ENCODE results near the gene PXK.

The PXK gene

DNA sequence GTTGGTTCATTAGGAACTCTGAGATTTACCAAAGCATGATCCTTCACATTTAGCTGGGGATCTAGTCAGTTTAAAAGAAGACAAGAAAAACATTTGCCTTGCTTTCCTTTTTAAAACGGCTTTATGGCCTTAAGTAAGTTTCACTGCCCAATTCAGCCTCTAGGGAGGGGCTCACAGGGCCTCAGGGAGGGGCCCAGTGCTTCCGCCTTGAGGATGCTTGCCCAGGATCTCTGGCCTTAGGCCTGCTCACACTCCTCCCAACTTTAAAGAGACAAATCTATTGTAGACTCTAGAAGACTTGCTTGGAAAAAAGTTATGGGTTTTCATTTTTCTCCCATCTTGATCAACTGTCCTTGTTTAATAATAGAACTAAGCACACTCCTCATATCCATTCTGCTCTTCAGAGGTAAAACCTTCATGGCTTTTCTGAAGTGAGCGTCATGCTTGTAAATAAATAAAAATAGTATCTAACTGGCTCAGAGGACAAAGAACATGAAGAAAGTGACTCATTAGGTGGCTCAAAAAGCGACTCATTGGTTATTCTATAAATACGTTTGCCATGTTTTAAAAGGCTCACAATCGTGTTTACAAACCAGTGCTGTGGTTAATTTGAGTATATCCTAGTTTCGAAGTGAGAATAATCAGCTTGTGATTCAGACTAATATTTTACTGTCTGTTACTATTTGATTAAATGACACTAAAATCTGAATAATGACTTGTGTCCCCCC, 87.3 kb downstream of the PXK start:
- TF ChIP-seq, protein P1, sequence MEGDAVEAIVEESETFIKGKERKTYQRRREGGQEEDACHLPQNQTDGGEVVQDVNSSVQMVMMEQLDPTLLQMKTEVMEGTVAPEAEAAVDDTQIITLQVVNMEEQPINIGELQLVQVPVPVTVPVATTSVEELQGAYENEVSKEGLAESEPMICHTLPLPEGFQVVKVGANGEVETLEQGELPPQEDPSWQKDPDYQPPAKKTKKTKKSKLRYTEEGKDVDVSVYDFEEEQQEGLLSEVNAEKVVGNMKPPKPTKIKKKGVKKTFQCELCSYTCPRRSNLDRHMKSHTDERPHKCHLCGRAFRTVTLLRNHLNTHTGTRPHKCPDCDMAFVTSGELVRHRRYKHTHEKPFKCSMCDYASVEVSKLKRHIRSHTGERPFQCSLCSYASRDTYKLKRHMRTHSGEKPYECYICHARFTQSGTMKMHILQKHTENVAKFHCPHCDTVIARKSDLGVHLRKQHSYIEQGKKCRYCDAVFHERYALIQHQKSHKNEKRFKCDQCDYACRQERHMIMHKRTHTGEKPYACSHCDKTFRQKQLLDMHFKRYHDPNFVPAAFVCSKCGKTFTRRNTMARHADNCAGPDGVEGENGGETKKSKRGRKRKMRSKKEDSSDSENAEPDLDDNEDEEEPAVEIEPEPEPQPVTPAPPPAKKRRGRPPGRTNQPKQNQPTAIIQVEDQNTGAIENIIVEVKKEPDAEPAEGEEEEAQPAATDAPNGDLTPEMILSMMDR (IDR thresholded peaks at IDR 0.05; ENCODE audit: low read depth, low read length) = no peak
- no peak overlapping the region for H3K4me3 ChIP-seq (ENCODE audit: low read depth, low read length)

DNA sequence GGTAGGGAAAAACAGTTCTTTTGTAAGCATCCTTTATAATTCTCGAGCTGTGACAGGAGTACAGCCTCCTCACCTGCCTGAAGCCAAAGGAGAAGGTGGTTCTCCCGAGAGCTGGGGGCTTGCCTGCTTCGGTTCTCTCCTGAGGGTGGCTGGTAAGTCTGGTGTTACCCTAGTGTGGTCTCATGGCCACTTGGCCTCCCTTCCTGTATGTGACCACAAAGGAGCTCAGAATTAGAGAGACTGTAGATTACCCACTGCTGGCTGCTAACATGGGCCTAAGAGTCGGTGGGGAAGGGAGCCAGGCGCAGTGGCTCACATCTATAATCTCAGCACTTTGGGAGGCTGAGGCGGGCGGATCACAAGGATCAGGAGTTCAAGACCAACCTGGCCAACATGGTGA, 88.3 kb downstream of the PXK start:
- H3K4me3 ChIP-seq (ENCODE audit: low read depth, low read length) = no peak overlapping the region
- TF ChIP-seq, protein P1 (IDR thresholded peaks at IDR 0.05; ENCODE audit: low read depth, low read length) = no peak

GRCh38 chr3:58422756-58423325, 90.1 kb downstream of the PXK start:
- TF ChIP-seq, protein P1 (IDR thresholded peaks at IDR 0.05; ENCODE audit: low read depth, low read length) = no peak
- no peak overlapping the region for H3K4me3 ChIP-seq (ENCODE audit: low read depth, low read length)

DNA sequence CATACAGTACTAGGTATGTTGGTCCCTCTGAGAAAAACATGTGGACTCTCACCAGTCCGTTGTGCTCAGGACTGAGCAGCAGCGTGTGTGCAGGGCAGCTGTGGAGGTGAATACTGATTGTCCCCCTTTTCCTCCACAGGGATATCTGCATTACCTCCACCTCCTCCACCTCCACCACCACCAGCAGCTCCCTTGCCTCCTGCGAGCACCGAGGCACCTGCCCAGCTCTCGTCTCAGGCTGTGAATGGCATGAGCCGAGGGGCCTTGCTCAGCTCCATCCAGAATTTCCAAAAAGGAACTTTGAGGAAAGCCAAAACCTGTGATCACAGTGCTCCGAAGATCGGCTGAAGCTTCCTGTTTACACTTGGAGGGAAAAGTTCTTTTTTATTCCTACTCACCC, 91.9 kb downstream of the PXK start:
- no peak overlapping the region for H3K4me3 ChIP-seq (ENCODE audit: low read depth, low read length)
- TF ChIP-seq, protein P1 (IDR thresholded peaks at IDR 0.05; ENCODE audit: low read depth, low read length) = no peak

GRCh38 chr3:58425782-58426181, 93.1 kb downstream of the PXK start:
- H3K4me3 ChIP-seq (ENCODE audit: low read depth, low read length) = no peak overlapping the region
- TF ChIP-seq, protein P1 (IDR thresholded peaks at IDR 0.05; ENCODE audit: low read depth, low read length) = no peak

GRCh38 chr3:58427661-58428361, 95.1 kb downstream of the PXK start:
- TF ChIP-seq, protein P1 (IDR thresholded peaks at IDR 0.05; ENCODE audit: low read depth, low read length) = no peak
- no peak overlapping the region for H3K4me3 ChIP-seq (ENCODE audit: low read depth, low read length)

GRCh38 chr3:58429657-58430056, 97.0 kb downstream of the PXK start:
- H3K4me3 ChIP-seq (ENCODE audit: low read depth, low read length) = no peak overlapping the region
- TF ChIP-seq, protein P1 (IDR thresholded peaks at IDR 0.05; ENCODE audit: low read depth, low read length) = no peak

All from WI38 (cell line).